PC-3 (cell line): ENCODE measurements around the gene MARCHF5. TPM values are rescaled to one million over a fixed set of nuclear protein-coding genes. Genes with fewer than 3 reads are reported as not detected.

Source experiments
- ATAC-seq: fragments of 200-7000 bp; cut with Tn5 transposase; 2 replicates; pipeline ENCODE4 v1.9.1; 2020; ENCODE audit warnings: mild to moderate bottlenecking, moderate library complexity
- BruUV-seq: library from RNA; stranded (reverse); fragments of 400-500 nt; replicated peaks from 2 replicates; lab custom pipeline; 2021; lab: Mats Ljungman, UMichigan
- CTCF ChIA-PET: fragments of 300-600 bp; sonication (Branson Sonifier 250); formaldehyde crosslinking; loops from one replicate; lab custom pipeline; 2022; ENCODE audit warnings: antibody characterized with exemption; lab: Charles Lee
- POLR2A ChIA-PET: fragments of 300-600 bp; sonication (Branson Sonifier 250); formaldehyde crosslinking; loops from one replicate; lab custom pipeline; 2022; ENCODE audit warnings: antibody characterized with exemption; ENCODE audit not compliant: unreplicated experiment; lab: Charles Lee
- DNase-seq: peaks from one replicate; pipeline ENCODE4 v3.0.0-alpha.2; 2015
- H2AFZ ChIP-seq: fragments of 300-600 bp; sonication (generic); 2 replicates; pipeline ENCODE4 v1.6.0; 2016; ENCODE audit warnings: antibody characterized with exemption, low read length
- H3F3A ChIP-seq: fragments of 300-600 bp; sonication (generic); one replicate; pipeline ENCODE4 v1.6.0; 2017; ENCODE audit warnings: antibody characterized with exemption, low read length, control low read depth, mild to moderate bottlenecking; ENCODE audit not compliant: unreplicated experiment
- H3K27ac ChIP-seq: fragments of 300-600 bp; sonication (generic); 2 replicates; pipeline ENCODE4 v1.5.1; 2016; ENCODE audit warnings: mild to moderate bottlenecking, low read length
- H3K27me3 ChIP-seq: fragments of 300-600 bp; sonication (generic); 2 replicates; pipeline ENCODE4 v1.6.1; 2016; ENCODE audit warnings: low read length, mixed read lengths
- H3K36me3 ChIP-seq: fragments of 300-600 bp; sonication (generic); 2 replicates; pipeline ENCODE4 v1.6.1; 2016; ENCODE audit warnings: low read depth, mixed run types, low read length, mixed read lengths
- H3K4me1 ChIP-seq: fragments of 300-600 bp; sonication (generic); 2 replicates; pipeline ENCODE4 v1.5.1; 2016; ENCODE audit warnings: low read length; ENCODE audit not compliant: insufficient read depth
- H3K4me2 ChIP-seq: fragments of 300-600 bp; sonication (generic); 2 replicates; pipeline ENCODE4 v1.6.0; 2016; ENCODE audit warnings: low read length
- H3K4me3 ChIP-seq: fragments of 300-600 bp; sonication (generic); 2 replicates; pipeline ENCODE4 v1.5.1; 2016; ENCODE audit warnings: mild to moderate bottlenecking, low read length, mixed read lengths
- H3K79me2 ChIP-seq: fragments of 300-600 bp; sonication (generic); 2 replicates; pipeline ENCODE4 v1.6.1; 2017; ENCODE audit warnings: low read length, mixed read lengths
- H3K9ac ChIP-seq: fragments of 300-600 bp; sonication (generic); 2 replicates; pipeline ENCODE4 v1.6.0; 2016; ENCODE audit warnings: mild to moderate bottlenecking, low read length
- H3K9me2 ChIP-seq: fragments of 300-600 bp; sonication (generic); replicated peaks from 2 replicates; pipeline ENCODE4 v1.6.1; 2016; ENCODE audit warnings: mixed run types, low read length, mixed read lengths
- H3K9me3 ChIP-seq: fragments of 300-600 bp; sonication (generic); 2 replicates; pipeline ENCODE4 v1.6.1; 2016; ENCODE audit warnings: low read length, mixed read lengths
- H4K20me1 ChIP-seq: fragments of 300-600 bp; sonication (generic); 2 replicates; pipeline ENCODE4 v1.6.1; 2016; ENCODE audit warnings: low read length, mixed read lengths
- EZH2 ChIP-seq: fragments of 300-600 bp; sonication (generic); IDR thresholded peaks from one replicate; pipeline ENCODE4 v1.6.1; 2017; ENCODE audit warnings: antibody characterized with exemption, mild to moderate bottlenecking, low read length; ENCODE audit not compliant: unreplicated experiment
- EZH2phosphoT487 ChIP-seq: fragments of 300-600 bp; sonication (generic); IDR thresholded peaks from 2 replicates; pipeline ENCODE4 v1.6.1; 2018; ENCODE audit warnings: mild to moderate bottlenecking, antibody characterized with exemption, low read length, borderline replicate concordance
- intact Hi-C: fragments of 100-400 bp; cut with micrococcal nuclease; formaldehyde crosslinking; loops from 2 replicates; pipeline ENCODE4 v1.9.0; 2023
- total RNA-seq: library from RNA; depleted of rRNA; stranded (reverse); fragments of >200 nt; gene quantifications from 2 replicates; pipeline ENCODE4 v1.2.3, GENCODE V29; 2014
- TF ChIP-seq, protein P1 (sequence below): fragments of 300-600 bp; sonication (generic); conservative IDR thresholded peaks from 2 replicates; pipeline ENCODE4 v1.5.1; 2017; ENCODE audit warnings: antibody characterized with exemption, low read depth, mild to moderate bottlenecking, low read length

The MARCHF5 gene
- total RNA-seq, 1 experiment from 2014 or later: 7.4 TPM

DNA sequence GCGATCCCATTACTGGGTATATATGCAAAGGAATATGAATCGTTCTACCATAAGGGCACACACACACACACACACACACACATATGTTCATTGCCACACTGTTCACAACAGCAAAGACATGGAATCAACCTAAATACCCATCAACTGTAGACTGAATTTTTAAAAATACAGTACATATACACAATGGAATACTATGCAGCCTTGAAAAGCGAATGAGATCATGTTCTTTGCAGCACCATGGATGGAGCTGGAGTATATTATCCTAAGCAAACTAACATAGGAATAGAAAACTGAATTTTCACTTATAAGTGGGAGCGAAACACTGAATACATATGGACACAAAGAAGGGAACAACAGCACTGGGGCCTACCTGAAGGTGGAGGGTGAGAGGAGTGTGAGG, 72.5 kb downstream of the MARCHF5 start:
- POLR2A ChIA-PET: no interaction called here
- H3K4me3 ChIP-seq: no peak overlapping the region
- no peaks in the 10 kb centered on the region for H3K9me3 ChIP-seq

DNA sequence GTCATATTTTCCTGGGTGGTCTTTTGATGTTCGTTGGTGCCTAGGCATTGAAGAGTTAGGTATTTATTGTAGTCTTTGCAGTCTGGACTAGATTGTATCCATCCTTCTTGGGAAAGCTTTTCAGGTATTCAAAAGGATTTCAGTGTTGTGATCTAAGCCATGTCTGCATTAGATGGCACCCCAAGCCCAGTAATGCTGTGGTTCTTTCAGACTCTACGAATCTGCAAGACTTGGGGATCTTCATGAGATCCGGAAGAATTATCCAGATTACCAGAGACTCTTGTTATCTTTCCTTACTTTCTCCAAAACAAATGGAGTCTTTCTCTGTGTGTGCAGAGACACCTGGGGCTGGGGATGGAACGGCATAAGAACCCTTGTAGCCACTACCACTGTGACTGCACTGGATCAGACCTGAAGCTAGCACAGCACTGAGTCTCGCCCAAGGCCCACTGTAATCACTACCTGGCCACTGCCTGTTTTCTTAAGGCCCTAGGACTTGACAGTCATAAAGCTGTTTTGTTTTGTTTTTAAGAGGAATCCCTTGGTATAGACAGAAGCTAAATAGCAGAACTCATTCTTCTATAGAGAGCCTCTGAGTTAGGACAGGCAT, 75.5 kb downstream of the MARCHF5 start:
- Histone ChIP-seq H4K20me1 (no peaks in the 10 kb centered on the region), H3K4me3 (no peak overlapping the region), H3K4me1 (no peaks in the 10 kb centered on the region), H3K79me2 (no peaks in the 10 kb centered on the region), H3K27ac (no peak overlapping the region), H3K36me3 (no peaks in the 10 kb centered on the region), H3K4me2 (no peak overlapping the region), H2AFZ (no peak overlapping the region), H3K27me3 (no peaks in the 10 kb centered on the region), H3K9ac (no peak overlapping the region), H3F3A (no peaks in the 10 kb centered on the region), H3K9me3 (no peaks in the 10 kb centered on the region), H3K9me2 (no peaks in the 10 kb centered on the region)
- TF ChIP-seq EZH2phosphoT487 (no peak), EZH2 (no peak)
- ChIA-PET CTCF (no interaction called here), POLR2A (interaction anchor here (0.5 kb wide), 1 partner anchor 1306 kb away, joined by 4 read pairs; no protein-coding TSS in a partner anchor)
- no peak for ATAC-seq
- DNase-seq: no peak
- BruUV-seq: no TSS peak
- intact Hi-C loops: loop anchor here (10.0 kb wide), 1 partner anchor 68 kb away; no protein-coding TSS in a partner anchor

More for the DNA sequence above, 72.5 kb downstream of the MARCHF5 start:
- intact Hi-C loops: loop anchor here (10.0 kb wide), 1 partner anchor 71 kb away; no protein-coding TSS in a partner anchor
- no peaks in the 10 kb centered on the region for H3K79me2 ChIP-seq
- H3K36me3 ChIP-seq: no peaks in the 10 kb centered on the region
- ATAC-seq: no peak
- no peaks in the 10 kb centered on the region for H3K9me2 ChIP-seq
- DNase-seq: no peak
- no peak overlapping the region for H3K9ac ChIP-seq
- no peak overlapping the region for H3K4me2 ChIP-seq
- TF ChIP-seq EZH2: no peak
- TF ChIP-seq, protein P1, sequence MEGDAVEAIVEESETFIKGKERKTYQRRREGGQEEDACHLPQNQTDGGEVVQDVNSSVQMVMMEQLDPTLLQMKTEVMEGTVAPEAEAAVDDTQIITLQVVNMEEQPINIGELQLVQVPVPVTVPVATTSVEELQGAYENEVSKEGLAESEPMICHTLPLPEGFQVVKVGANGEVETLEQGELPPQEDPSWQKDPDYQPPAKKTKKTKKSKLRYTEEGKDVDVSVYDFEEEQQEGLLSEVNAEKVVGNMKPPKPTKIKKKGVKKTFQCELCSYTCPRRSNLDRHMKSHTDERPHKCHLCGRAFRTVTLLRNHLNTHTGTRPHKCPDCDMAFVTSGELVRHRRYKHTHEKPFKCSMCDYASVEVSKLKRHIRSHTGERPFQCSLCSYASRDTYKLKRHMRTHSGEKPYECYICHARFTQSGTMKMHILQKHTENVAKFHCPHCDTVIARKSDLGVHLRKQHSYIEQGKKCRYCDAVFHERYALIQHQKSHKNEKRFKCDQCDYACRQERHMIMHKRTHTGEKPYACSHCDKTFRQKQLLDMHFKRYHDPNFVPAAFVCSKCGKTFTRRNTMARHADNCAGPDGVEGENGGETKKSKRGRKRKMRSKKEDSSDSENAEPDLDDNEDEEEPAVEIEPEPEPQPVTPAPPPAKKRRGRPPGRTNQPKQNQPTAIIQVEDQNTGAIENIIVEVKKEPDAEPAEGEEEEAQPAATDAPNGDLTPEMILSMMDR: no peak
- TF ChIP-seq EZH2phosphoT487: no peak
- H3K4me1 ChIP-seq: no peaks in the 10 kb centered on the region
- H2AFZ ChIP-seq: no peak overlapping the region
- BruUV-seq: no TSS peak
- H3F3A ChIP-seq: no peaks in the 10 kb centered on the region
- CTCF ChIA-PET: no interaction called here
- no peak overlapping the region for H3K27ac ChIP-seq
- H4K20me1 ChIP-seq: no peaks in the 10 kb centered on the region
- H3K27me3 ChIP-seq: no peaks in the 10 kb centered on the region

DNA sequence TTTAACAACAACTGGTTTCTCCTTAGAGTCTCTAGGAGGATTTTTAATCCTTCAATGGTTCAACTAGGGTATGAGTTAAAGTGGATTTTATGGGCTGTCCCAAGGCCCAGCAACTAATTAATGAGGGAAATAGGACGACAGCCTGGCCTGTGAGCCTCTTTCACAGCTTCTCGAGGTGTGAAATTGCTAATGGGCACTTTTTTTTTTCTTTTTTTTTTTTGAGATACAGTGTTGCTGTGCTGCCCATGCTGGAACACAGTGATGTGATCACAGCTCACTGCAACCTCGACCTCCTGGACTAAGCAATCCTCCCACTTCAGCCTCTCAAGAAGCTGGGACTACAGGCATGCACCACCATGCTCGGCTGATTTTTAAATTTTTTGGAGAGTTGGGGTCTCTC, 87.0 kb downstream of the MARCHF5 start:
- Histone ChIP-seq H3F3A (no peaks in the 10 kb centered on the region), H3K27ac (no peak overlapping the region), H3K9me3 (no peaks in the 10 kb centered on the region), H3K36me3 (no peaks in the 10 kb centered on the region), H3K9me2 (no peaks in the 10 kb centered on the region), H2AFZ (no peak overlapping the region), H3K79me2 (no peaks in the 10 kb centered on the region), H3K9ac (no peak overlapping the region), H3K4me2 (no peak overlapping the region), H3K27me3 (no peaks in the 10 kb centered on the region), H4K20me1 (no peaks in the 10 kb centered on the region), H3K4me3 (no peak overlapping the region), H3K4me1 (no peaks in the 10 kb centered on the region)
- ChIA-PET CTCF (no interaction called here), POLR2A (no interaction called here)
- ATAC-seq (no peak), DNase-seq (no peak)
- no TSS peak for BruUV-seq
- TF ChIP-seq EZH2: no peak
- TF ChIP-seq, protein P1: no peak
- no peak for TF ChIP-seq EZH2phosphoT487
- intact Hi-C loops: no loop called here
